Measurements from ENCODE around the gene MEAF6.

MEAF6 gene

DNA sequence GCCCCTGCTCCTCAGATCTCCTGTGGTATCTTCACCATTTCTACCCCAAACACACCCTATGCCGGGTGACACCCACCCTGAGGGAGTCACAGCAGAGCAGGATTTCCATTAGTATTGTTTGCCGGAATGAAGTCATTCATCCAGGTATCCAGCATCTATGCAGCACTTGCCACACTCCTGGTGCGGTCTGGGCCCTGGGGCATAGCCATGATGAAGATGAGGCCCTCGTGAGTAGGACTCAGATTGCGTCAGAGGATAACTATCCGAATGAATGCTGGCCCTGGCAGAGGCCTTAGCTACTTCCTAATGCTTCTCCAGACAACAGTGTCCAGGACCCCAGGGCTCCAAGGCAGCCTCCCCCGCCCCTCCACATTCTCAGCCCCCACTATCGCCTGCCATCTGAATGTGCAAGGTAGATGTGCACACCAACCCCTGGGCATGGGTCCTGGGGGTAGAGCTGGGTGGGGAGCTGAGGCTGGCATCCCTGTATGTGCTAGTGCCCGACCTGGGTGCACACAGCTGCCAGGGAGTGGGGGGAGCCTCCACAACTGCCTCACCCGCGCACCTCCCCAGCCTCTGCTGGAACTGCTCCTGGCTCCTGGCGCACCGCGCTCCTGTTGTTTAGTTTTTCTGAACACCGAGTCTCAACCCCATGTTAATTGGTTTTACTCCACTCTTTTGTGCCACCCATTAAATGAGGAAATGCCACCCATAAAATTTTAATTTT lies 65.7 kb downstream of the MEAF6 start:
- TF ChIP-seq, protein P1, sequence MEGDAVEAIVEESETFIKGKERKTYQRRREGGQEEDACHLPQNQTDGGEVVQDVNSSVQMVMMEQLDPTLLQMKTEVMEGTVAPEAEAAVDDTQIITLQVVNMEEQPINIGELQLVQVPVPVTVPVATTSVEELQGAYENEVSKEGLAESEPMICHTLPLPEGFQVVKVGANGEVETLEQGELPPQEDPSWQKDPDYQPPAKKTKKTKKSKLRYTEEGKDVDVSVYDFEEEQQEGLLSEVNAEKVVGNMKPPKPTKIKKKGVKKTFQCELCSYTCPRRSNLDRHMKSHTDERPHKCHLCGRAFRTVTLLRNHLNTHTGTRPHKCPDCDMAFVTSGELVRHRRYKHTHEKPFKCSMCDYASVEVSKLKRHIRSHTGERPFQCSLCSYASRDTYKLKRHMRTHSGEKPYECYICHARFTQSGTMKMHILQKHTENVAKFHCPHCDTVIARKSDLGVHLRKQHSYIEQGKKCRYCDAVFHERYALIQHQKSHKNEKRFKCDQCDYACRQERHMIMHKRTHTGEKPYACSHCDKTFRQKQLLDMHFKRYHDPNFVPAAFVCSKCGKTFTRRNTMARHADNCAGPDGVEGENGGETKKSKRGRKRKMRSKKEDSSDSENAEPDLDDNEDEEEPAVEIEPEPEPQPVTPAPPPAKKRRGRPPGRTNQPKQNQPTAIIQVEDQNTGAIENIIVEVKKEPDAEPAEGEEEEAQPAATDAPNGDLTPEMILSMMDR (IDR thresholded peaks at IDR 0.05; ENCODE audit: insufficient read depth, low read length, poor library complexity, severe bottlenecking) = no peak
- Histone ChIP-seq H3K4me3 (replicated peaks; ENCODE audit: low read depth, low read length) (no peak overlapping the region), H3K36me3 (ENCODE audit: control insufficient read depth, insufficient read depth, low read length) (no peaks in the 10 kb centered on the region), H3K27me3 (replicated peaks; ENCODE audit: control insufficient read depth, insufficient read depth, low read length) (no peaks in the 10 kb centered on the region; the same call in 1 of the 2 replicates)
- no peak for DNase-seq (ENCODE audit: extremely low read depth, insufficient read length)

DNA sequence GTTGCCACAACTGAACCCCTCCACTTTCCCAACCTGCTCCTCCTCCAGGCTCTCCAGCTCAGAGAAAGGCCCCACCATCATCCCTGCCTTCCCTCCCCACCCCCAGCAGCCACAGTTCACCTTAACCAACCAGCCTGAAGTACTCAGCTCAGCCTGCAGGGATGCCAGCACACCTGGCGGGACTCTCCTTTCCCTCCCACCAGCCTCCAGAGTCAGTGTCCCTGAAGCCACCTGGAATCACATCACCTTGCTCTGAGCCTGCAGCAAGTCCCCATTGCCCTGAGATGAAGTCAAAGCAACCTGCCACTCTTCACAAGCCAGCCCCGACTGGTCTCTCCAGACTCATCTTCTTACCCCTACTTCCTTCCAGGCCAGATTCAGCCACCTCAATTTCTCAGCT lies 66.4 kb downstream of the MEAF6 start:
- TF ChIP-seq, protein P1 (IDR thresholded peaks at IDR 0.05; ENCODE audit: insufficient read depth, low read length, poor library complexity, severe bottlenecking) = no peak
- no peak for DNase-seq (ENCODE audit: extremely low read depth, insufficient read length)
- no peak overlapping the region for H3K4me3 ChIP-seq (replicated peaks; ENCODE audit: low read depth, low read length)
- no peaks in the 10 kb centered on the region; the same call in 1 of the 2 replicates for H3K27me3 ChIP-seq (replicated peaks; ENCODE audit: control insufficient read depth, insufficient read depth, low read length)
- H3K36me3 ChIP-seq (ENCODE audit: control insufficient read depth, insufficient read depth, low read length) = no peaks in the 10 kb centered on the region

DNA sequence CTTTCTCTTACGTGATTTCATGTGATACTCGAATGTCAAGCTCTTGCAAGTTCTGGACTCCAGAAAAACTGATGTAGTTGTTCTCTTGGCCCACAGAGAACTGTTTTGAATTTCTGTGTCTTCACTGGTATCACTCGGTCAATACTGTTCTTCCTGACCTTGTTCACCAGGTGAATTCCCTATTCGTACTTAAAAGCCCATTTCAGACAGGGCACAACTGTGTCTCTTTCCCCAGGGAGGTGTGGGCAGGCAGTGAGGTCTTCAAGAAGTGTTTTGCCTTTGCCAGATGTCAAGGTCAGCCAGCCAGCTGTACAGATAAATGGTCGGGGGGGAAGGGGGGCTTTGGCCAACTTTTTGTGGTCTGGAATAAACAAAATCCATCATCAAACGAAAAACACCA lies 67.7 kb downstream of the MEAF6 start:
- no peaks in the 10 kb centered on the region for H3K36me3 ChIP-seq (ENCODE audit: control insufficient read depth, insufficient read depth, low read length)
- TF ChIP-seq, protein P1 (IDR thresholded peaks at IDR 0.05; ENCODE audit: insufficient read depth, low read length, poor library complexity, severe bottlenecking) = no peak
- no peaks in the 10 kb centered on the region; the same call in 1 of the 2 replicates for H3K27me3 ChIP-seq (replicated peaks; ENCODE audit: control insufficient read depth, insufficient read depth, low read length)
- no peak overlapping the region for H3K4me3 ChIP-seq (replicated peaks; ENCODE audit: low read depth, low read length)
- DNase-seq (ENCODE audit: extremely low read depth, insufficient read length) = no peak

DNA sequence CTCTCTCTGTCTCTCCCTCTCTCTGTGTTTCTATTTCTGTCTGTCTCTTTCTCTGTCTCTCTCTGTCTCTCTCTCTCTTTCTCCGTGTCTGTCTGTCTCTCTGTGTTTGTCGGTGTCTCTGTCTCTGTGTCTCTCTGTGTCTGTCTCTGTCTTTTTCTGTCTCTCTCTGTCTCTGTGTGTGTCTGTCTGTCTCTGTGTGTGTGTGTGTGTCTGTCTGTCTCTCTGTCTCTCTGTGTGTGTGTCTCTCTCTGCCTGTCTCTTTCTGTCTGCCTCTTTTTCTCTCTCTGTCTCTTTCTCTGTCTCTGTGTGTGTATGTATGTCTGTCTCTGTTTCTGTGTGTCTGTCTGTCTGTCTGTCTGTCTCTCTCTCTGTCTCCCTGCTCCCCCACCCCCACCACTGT lies 71.9 kb downstream of the MEAF6 start:
- DNase-seq (ENCODE audit: extremely low read depth, insufficient read length) = no peak
- TF ChIP-seq, protein P1 (IDR thresholded peaks at IDR 0.05; ENCODE audit: insufficient read depth, low read length, poor library complexity, severe bottlenecking) = no peak
- Histone ChIP-seq H3K4me3 (replicated peaks; ENCODE audit: low read depth, low read length) (no peak overlapping the region), H3K27me3 (replicated peaks; ENCODE audit: control insufficient read depth, insufficient read depth, low read length) (no peaks in the 10 kb centered on the region; the same call in 1 of the 2 replicates), H3K36me3 (ENCODE audit: control insufficient read depth, insufficient read depth, low read length) (no peaks in the 10 kb centered on the region)
